SK-N-SH (cell line): ENCODE results near the gene MAP3K13. TPM values are rescaled to one million over a fixed set of nuclear protein-coding genes. Genes with fewer than 3 reads are reported as not detected.

Experiments
- CTCF ChIA-PET: fragments of 300-600, 350-600 bp; formaldehyde crosslinking; extraction: SDS; loops from one replicate; lab custom pipeline; 2021; lab: Yijun Ruan, JAX
- POLR2A ChIA-PET: fragments of 350-600 bp; sonication (Branson Sonifier 250); formaldehyde crosslinking; extraction: SDS; loops from one replicate; lab custom pipeline; 2020; ENCODE audit warnings: antibody characterized with exemption, inconsistent platforms; lab: Yijun Ruan, JAX
- DNase-seq: peaks from one replicate; pipeline ENCODE4 v3.0.0; 2012
- H2AFZ ChIP-seq: fragments of 200-600 bp; sonication (generic); 2 replicates; pipeline ENCODE4 v1.8.1; 2016; ENCODE audit warnings: antibody characterized with exemption, mild to moderate bottlenecking, low read depth
- H3F3A ChIP-seq: fragments of 200-600 bp; sonication (generic); replicated peaks from 2 replicates; pipeline ENCODE3; 2016; ENCODE audit warnings: antibody characterized with exemption, mild to moderate bottlenecking; ENCODE audit not compliant: insufficient read depth
- H3K27ac ChIP-seq, 2 experiments: fragments of 200-500 bp in 1 of 2; fragments of 200-600 bp in 1 of 2; sonication (Bioruptor generic) in 1 of 2; sonication (generic), shearing (Covaris generic) in 1 of 2; 2 replicates each; pipeline versions ENCODE4 v1.5.1 to v1.6.1; 2014 to 2016; ENCODE audit warnings: low read depth in 2 of 2, inconsistent platforms in 1 of 2, low read length in 1 of 2, mild to moderate bottlenecking in 1 of 2, mixed read lengths in 1 of 2
- H3K27me3 ChIP-seq: fragments of 200-600 bp; sonication (generic), shearing (Covaris generic); 2 replicates; pipeline ENCODE4 v1.6.1; 2016; ENCODE audit warnings: mixed run types; ENCODE audit not compliant: insufficient read depth
- H3K36me3 ChIP-seq, 2 experiments: fragments of 200-500 bp in 1 of 2; fragments of 200-600 bp in 1 of 2; sonication (Bioruptor generic) in 1 of 2; sonication (generic) in 1 of 2; replicated peaks in 1 of 2; 2 replicates each; pipeline versions ENCODE3 to v1.5.1; 2014 to 2016; ENCODE audit warnings: low read length in 1 of 2, mild to moderate bottlenecking in 1 of 2; ENCODE audit not compliant: insufficient read depth in 2 of 2, control insufficient read depth in 1 of 2
- H3K4me1 ChIP-seq, 2 experiments: fragments of 200-500 bp in 1 of 2; fragments of 200-600 bp in 1 of 2; sonication (Bioruptor generic) in 1 of 2; sonication (generic), shearing (Covaris generic) in 1 of 2; 2 replicates each; pipeline versions ENCODE4 v1.5.1 to v1.6.1; 2014 to 2016; ENCODE audit warnings: low read depth in 1 of 2, low read length in 1 of 2, mixed run types in 1 of 2; ENCODE audit not compliant: insufficient read depth in 2 of 2, control insufficient read depth in 1 of 2
- H3K4me2 ChIP-seq: fragments of 200-600 bp; sonication (generic), shearing (Covaris generic); 2 replicates; pipeline ENCODE4 v1.6.1; 2017; ENCODE audit warnings: mixed run types
- H3K4me3 ChIP-seq, 2 experiments: fragments of 200-500 bp in 1 of 2; fragments of 200-600 bp in 1 of 2; sonication (Bioruptor generic) in 1 of 2; sonication (generic), shearing (Covaris generic) in 1 of 2; 2 replicates each; pipeline versions ENCODE4 v1.5.1 to v1.8.1; 2014 to 2016; ENCODE audit warnings: low read depth in 2 of 2, inconsistent platforms in 1 of 2, low read length in 1 of 2, mild to moderate bottlenecking in 1 of 2, mixed read lengths in 1 of 2, moderate library complexity in 1 of 2
- H3K79me2 ChIP-seq: fragments of 200-600 bp; sonication (generic); 2 replicates; pipeline ENCODE4 v1.8.1; 2017; ENCODE audit warnings: mild to moderate bottlenecking; ENCODE audit not compliant: insufficient read depth
- H3K9ac ChIP-seq: fragments of 200-600 bp; sonication (generic); 2 replicates; pipeline ENCODE4 v1.6.1; 2017; ENCODE audit warnings: mixed run types
- H3K9me2 ChIP-seq: fragments of 200-600 bp; sonication (generic); 2 replicates; pipeline ENCODE4 v1.6.1; 2017; ENCODE audit warnings: mixed run types
- H3K9me3 ChIP-seq: fragments of 200-600 bp; sonication (generic); 2 replicates; pipeline ENCODE4 v1.6.1; 2017; ENCODE audit warnings: mixed run types, mild to moderate bottlenecking, moderate library complexity
- H4K20me1 ChIP-seq: fragments of 200-600 bp; sonication (generic); 2 replicates; pipeline ENCODE4 v1.6.1; 2017; ENCODE audit warnings: mild to moderate bottlenecking, mixed run types; ENCODE audit not compliant: insufficient read depth
- EP300 ChIP-seq, 2 experiments: IDR thresholded peaks; 2 replicates each; pipeline versions ENCODE4 v1.4.0 to v1.6.1; 2012; ENCODE audit warnings: borderline replicate concordance in 1 of 2, low read depth in 1 of 2, low read length in 1 of 2
- EZH2phosphoT487 ChIP-seq: fragments of 200-600 bp; sonication (generic); IDR thresholded peaks from 2 replicates; pipeline ENCODE4 v1.6.1; 2017; ENCODE audit warnings: low read depth, mixed run types, mild to moderate bottlenecking, antibody characterized with exemption, moderate library complexity, borderline replicate concordance
- FOXJ3 ChIP-seq: sonication (generic); formaldehyde crosslinking; IDR thresholded peaks from 2 replicates; pipeline ENCODE4 v1.5.1; 2020; ENCODE audit warnings: mild to moderate bottlenecking, missing genetic modification reagents
- FOXM1 ChIP-seq: IDR thresholded peaks from 2 replicates; pipeline ENCODE4 v1.4.0; 2012; ENCODE audit warnings: low read depth, mild to moderate bottlenecking
- GABPA ChIP-seq: IDR thresholded peaks from 2 replicates; pipeline ENCODE4 v1.4.0; 2012; ENCODE audit warnings: low read depth, mild to moderate bottlenecking
- JUND ChIP-seq: IDR thresholded peaks from 2 replicates; pipeline ENCODE4 v1.4.0; 2012
- MXI1 ChIP-seq: IDR thresholded peaks from 2 replicates; pipeline ENCODE4 v1.6.1; 2012; ENCODE audit warnings: mild to moderate bottlenecking, low read depth, low read length, improper control_type of control experiment
- NFIC ChIP-seq: IDR thresholded peaks from 2 replicates; pipeline ENCODE4 v1.4.0; 2012; ENCODE audit warnings: borderline replicate concordance
- NRF1 ChIP-seq: IDR thresholded peaks from 2 replicates; pipeline ENCODE4 v1.6.1; 2012; ENCODE audit warnings: low read depth, mild to moderate bottlenecking, low read length
- POLR2AphosphoS5 ChIP-seq: IDR thresholded peaks from 2 replicates; pipeline ENCODE4 v1.6.1; 2012; ENCODE audit warnings: low read depth, low read length
- RCOR1 ChIP-seq: fragments of 150-350 bp; IDR thresholded peaks from 2 replicates; pipeline ENCODE4 v1.6.1; 2017; ENCODE audit warnings: antibody characterized with exemption, low read length
- REST ChIP-seq: IDR thresholded peaks from 2 replicates; pipeline ENCODE4 v1.6.1; 2012; ENCODE audit warnings: mild to moderate bottlenecking, low read depth, low read length, moderate library complexity
- RFX5 ChIP-seq: IDR thresholded peaks from 2 replicates; pipeline ENCODE4 v1.6.1; 2012; ENCODE audit warnings: mild to moderate bottlenecking, improper control_type of control experiment, low read length
- RXRA ChIP-seq: IDR thresholded peaks from 2 replicates; pipeline ENCODE4 v1.4.0; 2012; ENCODE audit warnings: low read depth, mild to moderate bottlenecking, borderline replicate concordance
- SMC3 ChIP-seq: IDR thresholded peaks from 2 replicates; pipeline ENCODE4 v1.6.1; 2012; ENCODE audit warnings: low read depth, low read length, improper control_type of control experiment
- TCF12 ChIP-seq: IDR thresholded peaks from 2 replicates; pipeline ENCODE4 v1.4.0; 2012
- TEAD4 ChIP-seq: IDR thresholded peaks from 2 replicates; pipeline ENCODE4 v1.4.0; 2012; ENCODE audit warnings: mild to moderate bottlenecking, borderline replicate concordance; ENCODE audit not compliant: insufficient read depth
- YY1 ChIP-seq: IDR thresholded peaks from 2 replicates; pipeline ENCODE4 v1.4.0; 2012; ENCODE audit warnings: low read depth, mild to moderate bottlenecking
- ZBTB33 ChIP-seq: IDR thresholded peaks from 2 replicates; pipeline ENCODE4 v1.4.0; 2012; ENCODE audit warnings: low read depth, borderline replicate concordance
- WGBS: methylation state at CpG from one replicate; pipeline ENCODE4 v1.1.6; 2017; ENCODE audit warnings: low lambda C conversion rate; 5-methylcytosine and 5-hydroxymethylcytosine counted together
- polyA plus RNA-seq, 3 experiments: library from polyadenylated mRNA; depleted of rRNA; stranded (reverse); fragments of >200 nt; gene quantifications; 2 replicates each; pipeline ENCODE4 v1.2.3, GENCODE V29; 2012

The MAP3K13 gene
- polyA plus RNA-seq, 1 of the 3 experiments (the other 2 are of a cell fraction), result 9.1 TPM

GRCh38 chr3:185420762-185421161 lies 57.8 kb downstream of the MAP3K13 start:
- Histone ChIP-seq H3K9me3 (no peaks in the 10 kb centered on the region), H3K4me2 (no peak overlapping the region), H3K9ac (no peak overlapping the region), H3K27ac (no peak overlapping the region), H3K4me1 (peaks cover 0 to 3% of the 10 kb centered on the region in 2 experiments; a peak in 1 of 4 replicates), H3K9me2 (no peaks in the 10 kb centered on the region), H2AFZ (no peak overlapping the region), H3K4me3 (no peak overlapping the region)
- WGBS, result 92% methylated on average over 5 of the region's 5 CpGs
- CTCF ChIA-PET, result interaction anchor here (1.3 kb wide), 1 partner anchor 17 kb away, joined by 3 read pairs; no protein-coding TSS in a partner anchor
- POLR2A ChIA-PET, result no interaction called here
- TF ChIP-seq ZBTB33 (no peak), NFIC (peak; percentile 52; the same call in 1 of the 2 replicates)
- TF ChIP-seq, all 33 proteins: peak for 1
- no peaks in the 10 kb centered on the region for H3K36me3 ChIP-seq
- no peaks in the 10 kb centered on the region for H4K20me1 ChIP-seq
- DNase-seq, result no peak
- H3K27me3 ChIP-seq, result no peaks in the 10 kb centered on the region
- no peaks in the 10 kb centered on the region for H3K79me2 ChIP-seq
- no peaks in the 10 kb centered on the region for H3F3A ChIP-seq

GRCh38 chr3:185421577-185422232 lies 58.8 kb downstream of the MAP3K13 start:
- no peak for DNase-seq
- CTCF ChIA-PET, result interaction anchor here (1.3 kb wide), 1 partner anchor 18 kb away, joined by 3 read pairs; no protein-coding TSS in a partner anchor
- no peaks in the 10 kb centered on the region for H3K36me3 ChIP-seq
- H3K27ac ChIP-seq, result no peak overlapping the region
- H3K4me1 ChIP-seq, result peaks cover 0 to 3% of the 10 kb centered on the region in 2 experiments; a peak in 1 of 4 replicates
- 90% methylated on average over 6 of the region's 6 CpGs for WGBS
- H3K4me3 ChIP-seq, result no peak overlapping the region
- no peak overlapping the region for H3K4me2 ChIP-seq
- no peaks in the 10 kb centered on the region for H4K20me1 ChIP-seq
- H3K9ac ChIP-seq, result no peak overlapping the region
- no peaks in the 10 kb centered on the region for H3F3A ChIP-seq
- no peaks in the 10 kb centered on the region for H3K27me3 ChIP-seq
- no peaks in the 10 kb centered on the region for H3K9me2 ChIP-seq
- H3K9me3 ChIP-seq, result no peaks in the 10 kb centered on the region
- no peaks in the 10 kb centered on the region for H3K79me2 ChIP-seq
- POLR2A ChIA-PET, result no interaction called here
- TF ChIP-seq YY1, result no peak
- TF ChIP-seq FOXJ3, result no peak
- no peak for TF ChIP-seq GABPA
- no peak for TF ChIP-seq EP300 (IDR thresholded peaks at IDR 0.05; ENCODE audit: borderline replicate concordance in 1 of 2, low read depth in 1 of 2, low read length in 1 of 2)
- TF ChIP-seq RXRA, result no peak
- no peak for TF ChIP-seq TCF12
- no peak for TF ChIP-seq JUND
- no peak for TF ChIP-seq MXI1
- TF ChIP-seq RCOR1, result no peak
- no peak for TF ChIP-seq FOXM1
- TF ChIP-seq NRF1, result no peak
- TF ChIP-seq REST, result no peak
- TF ChIP-seq SMC3, result no peak
- TF ChIP-seq TEAD4, result no peak
- no peak for TF ChIP-seq NFIC
- TF ChIP-seq EZH2phosphoT487, result no peak
- no peak for TF ChIP-seq RFX5
- TF ChIP-seq POLR2AphosphoS5, result no peak
- no peak overlapping the region for H2AFZ ChIP-seq
